H1 (cell line): ENCODE results near the gene RHOV. TPM values are rescaled to one million over a fixed set of nuclear protein-coding genes. Genes with fewer than 3 reads are reported as not detected.

Source experiments
- BRCA1 ChIP-seq: IDR thresholded peaks from 2 replicates; pipeline ENCODE4 v1.6.1; 2012; ENCODE audit warnings: low read depth, low read length, improper control_type of control experiment
- CHD1 ChIP-seq: IDR thresholded peaks from 2 replicates; pipeline ENCODE4 v1.6.1; 2012; ENCODE audit warnings: low read depth, low read length, improper control_type of control experiment
- EGR1 ChIP-seq: IDR thresholded peaks from 2 replicates; pipeline ENCODE4 v1.6.1; 2011; ENCODE audit warnings: low read depth, low read length, borderline replicate concordance
- GABPA ChIP-seq: IDR thresholded peaks from 2 replicates; pipeline ENCODE4 v1.6.1; 2011; ENCODE audit warnings: mild to moderate bottlenecking, low read length, moderate library complexity, borderline replicate concordance; ENCODE audit not compliant: insufficient read depth
- HDAC2 ChIP-seq, 2 experiments: fragments of 300-600 bp in 1 of 2; sonication (generic) in 1 of 2; IDR thresholded peaks; 2 replicates each; pipeline ENCODE4 v1.6.1; 2011 to 2012; ENCODE audit warnings: low read depth in 2 of 2, low read length in 2 of 2, mild to moderate bottlenecking in 2 of 2, moderate library complexity in 2 of 2, borderline replicate concordance in 1 of 2, inconsistent platforms in 1 of 2
- JUND ChIP-seq: IDR thresholded peaks from 2 replicates; pipeline ENCODE4 v1.6.1; 2011; ENCODE audit warnings: mild to moderate bottlenecking, improper control_type of control experiment, low read length
- RBBP5 ChIP-seq: IDR thresholded peaks from 2 replicates; pipeline ENCODE4 v1.7.1; 2012; ENCODE audit warnings: low read depth, mild to moderate bottlenecking, inconsistent platforms, low read length, moderate library complexity, borderline replicate concordance
- RNF2 ChIP-seq: fragments of 200-900, 300-1000 bp; sonication (generic); IDR thresholded peaks from 2 replicates; pipeline ENCODE4 v1.7.1; 2016; ENCODE audit warnings: borderline replicate concordance, low read depth, mild to moderate bottlenecking, antibody characterized with exemption, low read length; ENCODE audit not compliant: poor library complexity, severe bottlenecking; ENCODE audit errors: missing control alignments
- RXRA ChIP-seq: IDR thresholded peaks from 2 replicates; pipeline ENCODE4 v1.6.1; 2011; ENCODE audit warnings: low read depth, mild to moderate bottlenecking, low read length, moderate library complexity; ENCODE audit not compliant: insufficient read depth
- SAP30 ChIP-seq: fragments of 300-600 bp; sonication (generic); IDR thresholded peaks from 2 replicates; pipeline ENCODE4 v1.7.1; 2012; ENCODE audit warnings: low read length, moderate library complexity, mild to moderate bottlenecking, inconsistent platforms; ENCODE audit not compliant: insufficient read depth, insufficient replicate concordance
- SIX5 ChIP-seq: IDR thresholded peaks from 2 replicates; pipeline ENCODE4 v1.6.1; 2011; ENCODE audit warnings: mild to moderate bottlenecking, low read depth, low read length
- SP1 ChIP-seq: IDR thresholded peaks from 2 replicates; pipeline ENCODE4 v1.6.1; 2011; ENCODE audit warnings: low read depth, low read length
- SP2 ChIP-seq: IDR thresholded peaks from 2 replicates; pipeline ENCODE4 v1.6.1; 2012; ENCODE audit warnings: mild to moderate bottlenecking, low read length, inconsistent platforms
- SP4 ChIP-seq: IDR thresholded peaks from 2 replicates; pipeline ENCODE4 v1.6.1; 2012; ENCODE audit warnings: low read length, inconsistent platforms
- polyA plus RNA-seq, 7 experiments: library from polyadenylated mRNA; depleted of rRNA in 3 of 7; stranded (reverse) in 5 of 7; unstranded in 2 of 7; fragments of >200 nt in 5 of 7; fragments of 200-250 nt in 2 of 7; gene quantifications; 1 replicate in 5 of 7; 2 replicates in 1 of 7; 4 replicates in 1 of 7; pipeline versions ENCODE4 v1.2.1 to v1.2.3, GENCODE V29; 2011 to 2013; ENCODE audit warnings: missing spikeins in 2 of 7, mixed read lengths in 2 of 7
- total RNA-seq: library from RNA; stranded (reverse); fragmentation: NEBNext Ultra II Directional; extraction: Animal tissue kit (Norgen Biotek cat#: 25700); gene quantifications from 2 replicates; pipeline ENCODE4 v1.2.1, GENCODE V29; 2021

RHOV gene
- total and polyA plus RNA-seq, 2 of the 8 experiments (the other 6 are each of a cell fraction or from before 2014, with no cell fraction given): 1.5 to 2.7 TPM

- TF ChIP-seq SP4 (peak; percentile 70; the same call in 1 of the 2 replicates), SP2 (no peak), SIX5 (no peak), SAP30 (peak; percentile 91), EGR1 (peak; percentile 65; the same call in 1 of the 2 replicates), HDAC2 (IDR thresholded peaks at IDR 0.05; ENCODE audit: borderline replicate concordance in 1 of 2, low read depth in 2 of 2, low read length in 2 of 2) (peak in 1 of 2 experiments; percentile 77; a peak in 1 of 4 replicates), RBBP5 (no peak; the same call in 1 of the 2 replicates), RNF2 (no peak), BRCA1 (no peak), JUND (peak; percentile 3; the same call in 1 of the 2 replicates), GABPA (peak; percentile 56; the same call in 1 of the 2 replicates), RXRA (no peak), CHD1 (no peak), SP1 (no peak)
Observed at GRCh38 chr15:40893733-40894680, 20.0 kb upstream of the RHOV start, which contains the start of gene VPS18 (continued).
